AG04449 (cell line): ENCODE data around the gene ACOX1.

ENCODE experiments used
- CTCF ChIA-PET: fragments of 350-600 bp; formaldehyde crosslinking; extraction: SDS; loops from one replicate; lab custom pipeline; 2021; ENCODE audit warnings: antibody characterized with exemption; lab: Yijun Ruan, JAX
- POLR2A ChIA-PET: fragments of 400-600, 350-600 bp; formaldehyde crosslinking; extraction: SDS; loops from one replicate; lab custom pipeline; 2020; ENCODE audit warnings: antibody characterized with exemption, inconsistent platforms; lab: Yijun Ruan, JAX
- DNase-seq: peaks from one replicate; pipeline ENCODE4 v3.0.0-alpha.2; 2010; ENCODE audit warnings: low read depth, low spot score
- H3K4me3 ChIP-seq: 2 replicates; pipeline ENCODE4 v1.5.1; 2011; ENCODE audit warnings: low read depth, mild to moderate bottlenecking, control low read depth, low read length
- CTCF ChIP-seq: IDR thresholded peaks from one replicate; pipeline ENCODE4 v1.5.1; 2011; ENCODE audit warnings: mild to moderate bottlenecking, moderate library complexity, low read length, control low read depth, inconsistent platforms; ENCODE audit not compliant: insufficient read depth; ENCODE audit errors: missing control alignments

The ACOX1 gene

DNA sequence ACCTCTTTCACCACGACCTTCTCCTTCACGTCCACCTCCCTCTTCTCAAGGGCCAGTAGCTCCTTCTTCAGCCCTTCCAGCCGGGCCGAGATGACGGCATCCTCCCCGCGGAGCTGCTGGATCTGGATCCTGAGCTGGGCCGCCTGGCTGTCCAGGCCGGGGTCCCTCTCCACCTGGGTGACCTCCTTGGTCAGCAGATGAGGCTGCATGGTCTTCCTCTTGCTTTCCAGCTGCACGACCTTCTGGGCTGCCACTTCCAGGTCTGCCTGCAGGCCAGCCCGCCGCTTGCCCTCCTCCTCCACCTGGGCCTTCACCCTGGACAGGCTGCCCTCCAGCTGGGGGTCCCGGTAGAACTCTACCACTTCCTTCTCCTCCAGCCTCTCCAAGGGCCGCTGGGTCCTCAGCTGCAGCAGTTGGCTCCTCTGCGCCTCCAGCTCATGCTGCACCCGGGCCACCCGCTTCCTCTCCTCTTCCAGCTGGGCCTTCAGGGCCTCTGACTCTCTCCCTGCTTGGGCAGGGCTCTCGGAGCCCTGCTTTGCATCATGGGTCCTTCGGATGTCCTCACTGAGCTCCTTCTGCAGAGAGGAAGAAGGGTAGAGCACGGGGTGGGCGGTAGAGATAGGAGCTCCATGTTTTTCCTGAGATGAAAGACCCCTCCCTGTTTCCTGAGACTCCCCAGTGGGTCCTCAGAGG is 31.1 kb upstream of the ACOX1 start:
- ChIA-PET POLR2A (no interaction called here), CTCF (interaction anchor here (0.7 to 17.3 kb wide), 10 partner anchors 8 to 289 kb away, joined by 3 to 363 read pairs (median 5); partner anchors contain the start of genes CDK3 and MRPL38)
- TF ChIP-seq CTCF: no peak
- no peak overlapping the region for H3K4me3 ChIP-seq
- no peak for DNase-seq

- CTCF ChIA-PET: interaction anchor here (0.7 to 17.3 kb wide), 7 partner anchors 5 to 271 kb away, joined by 3 to 363 read pairs (median 113); partner anchors contain the start of genes CDK3 and MRPL38
- no peak for TF ChIP-seq CTCF
- DNase-seq: no peak
- no peak overlapping the region for H3K4me3 ChIP-seq
- POLR2A ChIA-PET: no interaction called here
These were observed 30.5 kb upstream of the ACOX1 start for GRCh38 chr17:76009447-76009846.

- DNase-seq: no peak
- TF ChIP-seq CTCF: no peak
- no peak overlapping the region for H3K4me3 ChIP-seq
- CTCF ChIA-PET: interaction anchor here (1.1 to 17.3 kb wide), 8 partner anchors 6 to 375 kb away, joined by 3 to 363 read pairs (median 58); partner anchors contain the start of genes CDK3, MRPL38 and SMIM5
- POLR2A ChIA-PET: no interaction called here
These were observed 29.9 kb upstream of the ACOX1 start for GRCh38 chr17:76008630-76009425.

GRCh38 chr17:76008208-76008607 is 29.2 kb upstream of the ACOX1 start:
- no peak for TF ChIP-seq CTCF
- ChIA-PET POLR2A (interaction anchor here (0.7 kb wide), 1 partner anchor 9 kb away, joined by 3 read pairs; no protein-coding TSS in a partner anchor), CTCF (interaction anchor here (1.1 to 17.3 kb wide), 8 partner anchors 6 to 375 kb away, joined by 3 to 363 read pairs (median 58); partner anchors contain the start of genes CDK3, MRPL38 and SMIM5)

GRCh38 chr17:76007850-76008165 is 28.8 kb upstream of the ACOX1 start:
- CTCF ChIA-PET: interaction anchor here (1.0 to 17.3 kb wide), 10 partner anchors 6 to 374 kb away, joined by 3 to 363 read pairs (median 4); partner anchors contain the start of genes CDK3, MRPL38 and SMIM5
- no peak overlapping the region for H3K4me3 ChIP-seq
- TF ChIP-seq CTCF: no peak
- POLR2A ChIA-PET: interaction anchor here (0.7 to 1.0 kb wide), 2 partner anchors 10 to 103 kb away, joined by 3 read pairs; no protein-coding TSS in a partner anchor
- no peak for DNase-seq

More at GRCh38 chr17:76008208-76008607, 29.2 kb upstream of the ACOX1 start:
- no peak for DNase-seq
- no peak overlapping the region for H3K4me3 ChIP-seq
